K562 (cell line): ENCODE results near the gene SEC16A. TPM values are rescaled to one million over a fixed set of nuclear protein-coding genes. Genes with fewer than 3 reads are reported as not detected.

Experiments
- GABPB1 ChIP-seq: sonication (generic); formaldehyde crosslinking; IDR thresholded peaks from 2 replicates; pipeline ENCODE4 v1.8.0; 2022; ENCODE audit warnings: mild to moderate bottlenecking, missing genetic modification reagents
- HDAC6 ChIP-seq: IDR thresholded peaks from 2 replicates; pipeline ENCODE4 v1.6.1; 2012; ENCODE audit warnings: low read depth, mild to moderate bottlenecking, control low read depth, inconsistent platforms, low read length, moderate library complexity
- IRF2 ChIP-seq: sonication (generic); formaldehyde crosslinking; IDR thresholded peaks from 2 replicates; pipeline ENCODE4 v1.8.1; 2022; ENCODE audit warnings: mild to moderate bottlenecking, missing genetic modification reagents
- JUND ChIP-seq, 2 experiments: IDR thresholded peaks; 2 replicates in 1 of 2; 3 replicates in 1 of 2; pipeline ENCODE4 v1.6.1; 2011; ENCODE audit warnings: borderline replicate concordance in 2 of 2, low read depth in 2 of 2, low read length in 2 of 2, improper control_type of control experiment in 1 of 2, missing biosample characterization in 1 of 2, missing genetic modification characterization in 1 of 2, missing genetic modification reagents in 1 of 2
- KAT2B ChIP-seq: IDR thresholded peaks from one replicate; pipeline ENCODE4 v1.6.1; 2012; ENCODE audit warnings: low read depth, mild to moderate bottlenecking, control low read depth, inconsistent platforms, low read length, moderate library complexity
- NCOA1 ChIP-seq: fragments of 450-650 bp; IDR thresholded peaks from 2 replicates; pipeline ENCODE4 v1.6.1; 2016; ENCODE audit warnings: low read depth
- NRF1 ChIP-seq, 2 experiments: fragments of 450-650 bp; IDR thresholded peaks in 1 of 2; conservative IDR thresholded peaks in 1 of 2; 2 replicates each; pipeline ENCODE4 v1.6.1; 2014; ENCODE audit warnings: mild to moderate bottlenecking in 2 of 2
- RBM39 ChIP-seq: fragments of 200-400 bp; formaldehyde crosslinking; optimal IDR thresholded peaks from 2 replicates; pipeline ENCODE3; 2018; ENCODE audit warnings: low read depth, low read length
- TAF7 ChIP-seq: fragments of 450-650 bp; IDR thresholded peaks from 2 replicates; pipeline ENCODE4 v1.6.1; 2016; ENCODE audit warnings: missing genetic modification characterization, missing compliant biosample characterization
- ZNF197 ChIP-seq: fragments of 200-800 bp; sonication (Bioruptor generic); IDR thresholded peaks from 2 replicates; pipeline ENCODE4 v1.6.1; 2016; ENCODE audit warnings: low read depth, missing genetic modification characterization, missing compliant biosample characterization
- ZNF263 ChIP-seq: sonication (generic); formaldehyde crosslinking; IDR thresholded peaks from 2 replicates; pipeline ENCODE4 v1.8.0; 2022; ENCODE audit warnings: mild to moderate bottlenecking, missing genetic modification reagents, borderline replicate concordance
- polyA plus RNA-seq, 8 experiments: library from polyadenylated mRNA; depleted of rRNA in 4 of 8; stranded (reverse) in 5 of 8; unstranded in 3 of 8; fragments of >200 nt; fragmentation: Nextera tagmentation in 2 of 8; fragmentation: Illumina TruSeq in 1 of 8; extraction: Ambion mirVana in 2 of 8; extraction: Trizol in 1 of 8; gene quantifications; 2 replicates each; pipeline versions ENCODE4 v1.2.1 to v1.2.3, GENCODE V29; 2011 to 2014; ENCODE audit warnings: inconsistent platforms in 1 of 8, missing spikeins in 1 of 8
- total RNA-seq, 7 experiments: library from RNA; depleted of rRNA in 6 of 7; stranded (reverse); fragments of >200 nt in 6 of 7; fragmentation: Illumina TruSeq in 2 of 7; extraction: Trizol in 2 of 7; gene quantifications; 2 replicates each; pipeline versions ENCODE4 v1.2.1 to v1.2.3, GENCODE V29; 2011 to 2021; ENCODE audit warnings: low replicate concordance in 1 of 7
- TF ChIP-seq, protein P1 (sequence below): fragments of 450-650 bp; IDR thresholded peaks from 2 replicates; pipeline ENCODE4 v1.6.1; 2018; ENCODE audit not compliant: partially characterized antibody
- TF ChIP-seq, protein P2 (sequence below): fragments of 450-650 bp; formaldehyde crosslinking; IDR thresholded peaks from 2 replicates; pipeline ENCODE4 v1.4.0; 2020; ENCODE audit warnings: mild to moderate bottlenecking, moderate library complexity
- TF ChIP-seq, protein P3 (sequence below): fragments of 450-650 bp; IDR thresholded peaks from 2 replicates; pipeline ENCODE4 v1.6.1; 2016; ENCODE audit warnings: mild to moderate bottlenecking
- TF ChIP-seq, protein P4 (sequence below), 3 experiments: IDR thresholded peaks in 2 of 3; conservative IDR thresholded peaks in 1 of 3; 2 replicates each; pipeline ENCODE4 v1.5.1; 2011 to 2012; ENCODE audit warnings: low read length in 3 of 3, mild to moderate bottlenecking in 3 of 3, control low read depth in 2 of 3, improper control_type of control experiment in 1 of 3, inconsistent platforms in 1 of 3, low read depth in 1 of 3, mixed read lengths in 1 of 3, moderate library complexity in 1 of 3; ENCODE audit not compliant: insufficient read depth in 2 of 3

The SEC16A gene
- total and polyA plus RNA-seq, 9 of the 15 experiments (the other 6 are each of a cell fraction or from before 2014, with no cell fraction given): 8.3 to 62.8 (median 14.0) TPM

DNA sequence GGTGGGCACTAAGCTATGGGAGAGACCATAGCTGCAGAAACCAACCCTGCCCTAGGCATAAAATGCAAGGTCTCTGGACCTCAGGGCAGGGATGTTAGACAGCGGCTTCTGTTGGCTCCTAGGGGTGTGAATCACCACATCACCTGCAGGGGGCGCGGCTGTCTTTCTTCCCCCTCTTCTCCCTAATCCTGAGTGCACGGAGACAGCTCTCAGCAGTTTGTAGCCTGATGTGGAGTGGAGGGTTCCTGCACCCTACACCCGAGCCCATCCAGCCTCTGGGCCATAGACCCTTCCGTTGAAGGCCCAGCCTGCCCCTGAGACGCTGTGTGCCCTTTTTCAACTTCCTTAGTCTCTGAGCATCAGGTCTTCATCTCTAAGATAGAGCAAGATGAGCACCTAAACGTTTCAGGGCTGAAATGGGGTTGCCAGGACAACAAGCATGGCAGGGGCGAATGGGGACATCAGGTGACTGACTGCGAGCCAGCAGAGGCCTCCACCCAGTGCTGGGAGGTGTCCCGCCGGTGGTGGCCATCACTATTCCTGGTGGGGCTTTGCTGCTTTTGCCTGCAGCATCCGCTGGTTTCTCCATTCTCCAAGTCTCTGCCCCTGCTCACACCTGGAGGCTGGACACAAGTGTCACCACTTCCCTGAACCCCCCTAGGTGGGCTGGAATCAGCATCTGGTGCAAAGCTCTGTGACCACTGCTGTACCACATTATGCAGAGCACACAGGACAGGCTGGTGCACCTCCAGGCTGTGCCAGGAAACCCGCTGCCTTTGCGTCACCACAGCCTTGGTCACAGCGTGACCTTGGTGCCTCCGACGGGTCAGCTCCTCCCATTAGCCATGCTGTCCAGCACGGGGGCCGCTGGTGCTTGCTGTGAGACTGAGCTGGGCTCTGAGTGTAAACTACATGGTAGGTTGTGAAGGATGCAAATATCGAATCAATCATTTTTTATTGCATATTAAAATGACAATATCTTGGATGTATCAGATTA lies 2.5 kb upstream of the SEC16A start (continued):
- TF ChIP-seq, protein P1, sequence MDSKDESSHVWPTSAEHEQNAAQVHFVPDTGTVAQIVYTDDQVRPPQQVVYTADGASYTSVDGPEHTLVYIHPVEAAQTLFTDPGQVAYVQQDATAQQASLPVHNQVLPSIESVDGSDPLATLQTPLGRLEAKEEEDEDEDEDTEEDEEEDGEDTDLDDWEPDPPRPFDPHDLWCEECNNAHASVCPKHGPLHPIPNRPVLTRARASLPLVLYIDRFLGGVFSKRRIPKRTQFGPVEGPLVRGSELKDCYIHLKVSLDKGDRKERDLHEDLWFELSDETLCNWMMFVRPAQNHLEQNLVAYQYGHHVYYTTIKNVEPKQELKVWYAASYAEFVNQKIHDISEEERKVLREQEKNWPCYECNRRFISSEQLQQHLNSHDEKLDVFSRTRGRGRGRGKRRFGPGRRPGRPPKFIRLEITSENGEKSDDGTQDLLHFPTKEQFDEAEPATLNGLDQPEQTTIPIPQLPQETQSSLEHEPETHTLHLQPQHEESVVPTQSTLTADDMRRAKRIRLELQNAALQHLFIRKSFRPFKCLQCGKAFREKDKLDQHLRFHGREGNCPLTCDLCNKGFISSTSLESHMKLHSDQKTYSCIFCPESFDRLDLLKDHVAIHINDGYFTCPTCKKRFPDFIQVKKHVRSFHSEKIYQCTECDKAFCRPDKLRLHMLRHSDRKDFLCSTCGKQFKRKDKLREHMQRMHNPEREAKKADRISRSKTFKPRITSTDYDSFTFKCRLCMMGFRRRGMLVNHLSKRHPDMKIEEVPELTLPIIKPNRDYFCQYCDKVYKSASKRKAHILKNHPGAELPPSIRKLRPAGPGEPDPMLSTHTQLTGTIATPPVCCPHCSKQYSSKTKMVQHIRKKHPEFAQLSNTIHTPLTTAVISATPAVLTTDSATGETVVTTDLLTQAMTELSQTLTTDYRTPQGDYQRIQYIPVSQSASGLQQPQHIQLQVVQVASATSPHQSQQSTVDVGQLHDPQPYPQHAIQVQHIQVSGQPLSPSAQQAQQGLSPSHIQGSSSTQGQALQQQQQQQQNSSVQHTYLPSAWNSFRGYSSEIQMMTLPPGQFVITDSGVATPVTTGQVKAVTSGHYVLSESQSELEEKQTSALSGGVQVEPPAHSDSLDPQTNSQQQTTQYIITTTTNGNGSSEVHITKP: peak; percentile 37
- no peak for TF ChIP-seq HDAC6
- no peak for TF ChIP-seq IRF2 (CRISPR knock-in tag)
- no peak for TF ChIP-seq KAT2B
- TF ChIP-seq, protein P2, sequence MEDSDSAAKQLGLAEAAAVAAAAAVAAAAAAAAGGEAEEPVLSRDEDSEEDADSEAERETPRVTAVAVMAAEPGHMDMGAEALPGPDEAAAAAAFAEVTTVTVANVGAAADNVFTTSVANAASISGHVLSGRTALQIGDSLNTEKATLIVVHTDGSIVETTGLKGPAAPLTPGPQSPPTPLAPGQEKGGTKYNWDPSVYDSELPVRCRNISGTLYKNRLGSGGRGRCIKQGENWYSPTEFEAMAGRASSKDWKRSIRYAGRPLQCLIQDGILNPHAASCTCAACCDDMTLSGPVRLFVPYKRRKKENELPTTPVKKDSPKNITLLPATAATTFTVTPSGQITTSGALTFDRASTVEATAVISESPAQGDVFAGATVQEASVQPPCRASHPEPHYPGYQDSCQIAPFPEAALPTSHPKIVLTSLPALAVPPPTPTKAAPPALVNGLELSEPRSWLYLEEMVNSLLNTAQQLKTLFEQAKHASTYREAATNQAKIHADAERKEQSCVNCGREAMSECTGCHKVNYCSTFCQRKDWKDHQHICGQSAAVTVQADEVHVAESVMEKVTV (CRISPR knock-in tag): peak; percentile 74
- TF ChIP-seq, protein P3, sequence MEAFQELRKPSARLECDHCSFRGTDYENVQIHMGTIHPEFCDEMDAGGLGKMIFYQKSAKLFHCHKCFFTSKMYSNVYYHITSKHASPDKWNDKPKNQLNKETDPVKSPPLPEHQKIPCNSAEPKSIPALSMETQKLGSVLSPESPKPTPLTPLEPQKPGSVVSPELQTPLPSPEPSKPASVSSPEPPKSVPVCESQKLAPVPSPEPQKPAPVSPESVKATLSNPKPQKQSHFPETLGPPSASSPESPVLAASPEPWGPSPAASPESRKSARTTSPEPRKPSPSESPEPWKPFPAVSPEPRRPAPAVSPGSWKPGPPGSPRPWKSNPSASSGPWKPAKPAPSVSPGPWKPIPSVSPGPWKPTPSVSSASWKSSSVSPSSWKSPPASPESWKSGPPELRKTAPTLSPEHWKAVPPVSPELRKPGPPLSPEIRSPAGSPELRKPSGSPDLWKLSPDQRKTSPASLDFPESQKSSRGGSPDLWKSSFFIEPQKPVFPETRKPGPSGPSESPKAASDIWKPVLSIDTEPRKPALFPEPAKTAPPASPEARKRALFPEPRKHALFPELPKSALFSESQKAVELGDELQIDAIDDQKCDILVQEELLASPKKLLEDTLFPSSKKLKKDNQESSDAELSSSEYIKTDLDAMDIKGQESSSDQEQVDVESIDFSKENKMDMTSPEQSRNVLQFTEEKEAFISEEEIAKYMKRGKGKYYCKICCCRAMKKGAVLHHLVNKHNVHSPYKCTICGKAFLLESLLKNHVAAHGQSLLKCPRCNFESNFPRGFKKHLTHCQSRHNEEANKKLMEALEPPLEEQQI: no peak
- TF ChIP-seq ZNF263 (CRISPR knock-in tag): no peak
- TF ChIP-seq TAF7 (tag): no peak
- no peak for TF ChIP-seq GABPB1 (CRISPR knock-in tag)
- TF ChIP-seq NCOA1: no peak
- TF ChIP-seq ZNF197 (CRISPR knock-in tag): no peak
- peak; percentile 79 for TF ChIP-seq RBM39
- TF ChIP-seq NRF1 (conservative IDR thresholded peaks at IDR 0.05 in 1 of 2, IDR thresholded peaks at IDR 0.05 in 1 of 2): 0 out of 4 replicates have a peak, but pooled peaks of 1 of the 2 experiments have one; percentile 9
- peak; percentile 44; the same call in 1 of the 2 replicates for TF ChIP-seq JUND (IDR thresholded peaks at IDR 0.05; ENCODE audit: borderline replicate concordance, low read depth, low read length)
- no peak for TF ChIP-seq JUND (tag; IDR thresholded peaks at IDR 0.05; ENCODE audit: borderline replicate concordance, low read depth, low read length)
- TF ChIP-seq, protein P4, sequence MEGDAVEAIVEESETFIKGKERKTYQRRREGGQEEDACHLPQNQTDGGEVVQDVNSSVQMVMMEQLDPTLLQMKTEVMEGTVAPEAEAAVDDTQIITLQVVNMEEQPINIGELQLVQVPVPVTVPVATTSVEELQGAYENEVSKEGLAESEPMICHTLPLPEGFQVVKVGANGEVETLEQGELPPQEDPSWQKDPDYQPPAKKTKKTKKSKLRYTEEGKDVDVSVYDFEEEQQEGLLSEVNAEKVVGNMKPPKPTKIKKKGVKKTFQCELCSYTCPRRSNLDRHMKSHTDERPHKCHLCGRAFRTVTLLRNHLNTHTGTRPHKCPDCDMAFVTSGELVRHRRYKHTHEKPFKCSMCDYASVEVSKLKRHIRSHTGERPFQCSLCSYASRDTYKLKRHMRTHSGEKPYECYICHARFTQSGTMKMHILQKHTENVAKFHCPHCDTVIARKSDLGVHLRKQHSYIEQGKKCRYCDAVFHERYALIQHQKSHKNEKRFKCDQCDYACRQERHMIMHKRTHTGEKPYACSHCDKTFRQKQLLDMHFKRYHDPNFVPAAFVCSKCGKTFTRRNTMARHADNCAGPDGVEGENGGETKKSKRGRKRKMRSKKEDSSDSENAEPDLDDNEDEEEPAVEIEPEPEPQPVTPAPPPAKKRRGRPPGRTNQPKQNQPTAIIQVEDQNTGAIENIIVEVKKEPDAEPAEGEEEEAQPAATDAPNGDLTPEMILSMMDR (IDR thresholded peaks at IDR 0.05 in 2 of 3, conservative IDR thresholded peaks at IDR 0.05 in 1 of 3; ENCODE audit: insufficient read depth in 2 of 3, low read depth in 1 of 3, low read length in 3 of 3): peak; percentile 88 to 94 (median 92)
